IPS-15b (cell line): ENCODE data around the gene ANKS1A.
"Not testable (repeated sequence)": the region's sequence is repeated elsewhere in the genome, so short reads cannot be mapped to it uniquely, and the experiment has no call there.

ENCODE experiments used
- H3K27me3 ChIP-seq: one replicate; pipeline ENCODE4 v1.6.1; 2013; ENCODE audit warnings: low read length; ENCODE audit not compliant: control insufficient read depth, insufficient read depth
- H3K36me3 ChIP-seq: one replicate; pipeline ENCODE4 v1.6.1; 2013; ENCODE audit warnings: low read length; ENCODE audit not compliant: control insufficient read depth, insufficient read depth
- H3K4me1 ChIP-seq: one replicate; pipeline ENCODE4 v1.6.1; 2013; ENCODE audit warnings: mild to moderate bottlenecking, low read length; ENCODE audit not compliant: control insufficient read depth, insufficient read depth
- H3K4me3 ChIP-seq: one replicate; pipeline ENCODE4 v1.5.1; 2013; ENCODE audit warnings: low read depth, low read length
- H3K9ac ChIP-seq: one replicate; pipeline ENCODE4 v1.6.1; 2013; ENCODE audit warnings: low read depth, mild to moderate bottlenecking, low read length
- H3K9me3 ChIP-seq: one replicate; pipeline ENCODE4 v1.6.1; 2013; ENCODE audit warnings: mild to moderate bottlenecking, low read length; ENCODE audit not compliant: control insufficient read depth, insufficient read depth

Gene ANKS1A

DNA sequence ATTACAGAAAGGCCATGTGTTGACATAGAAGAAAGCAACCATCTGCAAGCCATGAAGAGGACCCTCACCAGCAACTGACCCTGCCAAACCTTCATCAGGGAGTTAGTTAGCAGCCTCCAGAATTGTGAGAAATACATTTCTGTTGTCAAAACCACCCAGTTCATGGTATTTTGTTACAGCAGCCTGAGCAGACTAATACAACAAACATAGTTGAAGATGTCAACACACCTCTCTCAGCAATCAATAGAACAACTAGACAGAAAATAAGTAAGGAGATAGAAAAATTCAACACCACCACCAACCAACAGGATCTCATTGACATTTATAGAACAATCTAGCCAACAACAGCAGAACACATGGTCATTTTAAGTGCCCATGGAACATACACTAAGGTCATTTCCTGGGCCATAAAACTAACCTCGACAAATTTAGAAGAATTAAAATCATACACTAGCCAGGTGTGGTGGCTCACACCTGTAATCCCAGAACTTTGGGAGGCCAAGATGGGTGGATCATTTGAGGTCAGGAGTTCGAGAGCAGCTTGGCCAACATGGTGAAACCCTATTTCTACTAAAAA, 219.3 kb downstream of the ANKS1A start:
- H3K9me3 ChIP-seq = no peaks in the 10 kb centered on the region
- no peaks in the 10 kb centered on the region for H3K27me3 ChIP-seq
- no peak overlapping the region for H3K4me3 ChIP-seq

DNA sequence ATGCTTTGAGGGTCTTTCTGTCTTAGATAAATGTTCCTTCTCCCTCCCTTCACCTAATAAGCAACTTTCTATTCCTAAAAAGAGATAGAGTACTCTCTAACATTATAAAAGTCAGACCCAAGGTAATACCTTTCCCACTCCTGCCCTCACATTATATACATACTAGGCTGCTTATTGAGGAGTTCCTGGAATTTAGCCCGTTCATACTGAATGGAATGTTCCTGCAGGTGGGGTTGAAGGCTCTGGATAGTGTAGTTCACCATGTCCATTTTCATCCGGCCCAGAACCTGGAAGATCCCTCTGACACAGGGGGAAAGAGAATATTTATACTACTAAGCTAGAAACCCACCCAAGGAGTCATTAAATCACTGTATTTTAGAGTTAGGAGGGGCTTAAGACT, 231.7 kb downstream of the ANKS1A start:
- Histone ChIP-seq H3K9ac (no peak overlapping the region), H3K9me3 (no peaks in the 10 kb centered on the region), H3K4me1 (no peaks in the 10 kb centered on the region), H3K4me3 (no peak overlapping the region), H3K36me3 (no peaks in the 10 kb centered on the region), H3K27me3 (peaks cover 2% of the 10 kb centered on the region)

More for the DNA sequence above, 219.3 kb downstream of the ANKS1A start:
- H3K4me1 ChIP-seq = no peaks in the 10 kb centered on the region
- H3K9ac ChIP-seq = no peak overlapping the region
- no peaks in the 10 kb centered on the region for H3K36me3 ChIP-seq

DNA sequence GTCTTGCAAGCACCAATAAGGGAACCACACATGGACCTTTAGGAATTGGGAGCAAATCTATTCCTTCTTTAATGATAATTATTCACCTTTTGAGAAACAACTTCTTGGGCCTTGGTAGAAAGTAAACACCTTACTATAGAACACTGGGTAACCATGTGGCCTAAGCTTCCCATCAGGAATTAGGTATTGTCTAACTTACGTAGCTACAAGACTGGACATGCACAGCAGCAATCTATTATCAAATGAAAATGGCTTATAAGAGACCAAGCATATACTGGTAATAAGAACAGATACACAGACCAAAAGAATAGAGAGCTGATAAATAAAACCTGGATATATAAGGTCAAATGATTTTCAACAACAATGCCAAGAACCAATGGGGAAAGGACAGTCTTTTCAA, 235.3 kb downstream of the ANKS1A start:
- Histone ChIP-seq H3K9ac (no peak overlapping the region), H3K9me3 (no peaks in the 10 kb centered on the region), H3K4me3 (no peak overlapping the region), H3K27me3 (no peaks in the 10 kb centered on the region), H3K4me1 (no peaks in the 10 kb centered on the region), H3K36me3 (no peaks in the 10 kb centered on the region)

DNA sequence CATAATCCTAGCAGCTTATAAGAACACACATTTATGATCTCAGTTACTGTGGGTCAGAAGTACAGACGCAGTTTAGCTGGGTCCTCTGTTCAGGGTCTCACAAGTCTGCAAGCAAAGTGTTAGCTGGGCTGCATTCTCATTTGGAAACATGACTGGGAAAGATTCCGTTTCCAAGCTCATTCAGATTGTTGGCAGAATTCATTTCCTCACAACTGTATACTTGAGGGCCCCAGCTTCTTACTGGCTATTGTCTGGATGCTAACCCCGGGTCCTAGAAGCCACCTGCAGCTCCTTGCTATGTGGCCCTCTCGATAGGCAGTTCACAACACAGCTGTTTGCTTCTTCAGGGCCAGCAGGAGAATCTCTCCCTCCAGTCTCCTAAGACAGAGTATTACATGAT, 239.0 kb downstream of the ANKS1A start:
- Histone ChIP-seq H3K4me3 (no peak overlapping the region), H3K4me1 (no peaks in the 10 kb centered on the region), H3K27me3 (no peaks in the 10 kb centered on the region), H3K9me3 (no peaks in the 10 kb centered on the region), H3K9ac (no peak overlapping the region), H3K36me3 (no peaks in the 10 kb centered on the region)

DNA sequence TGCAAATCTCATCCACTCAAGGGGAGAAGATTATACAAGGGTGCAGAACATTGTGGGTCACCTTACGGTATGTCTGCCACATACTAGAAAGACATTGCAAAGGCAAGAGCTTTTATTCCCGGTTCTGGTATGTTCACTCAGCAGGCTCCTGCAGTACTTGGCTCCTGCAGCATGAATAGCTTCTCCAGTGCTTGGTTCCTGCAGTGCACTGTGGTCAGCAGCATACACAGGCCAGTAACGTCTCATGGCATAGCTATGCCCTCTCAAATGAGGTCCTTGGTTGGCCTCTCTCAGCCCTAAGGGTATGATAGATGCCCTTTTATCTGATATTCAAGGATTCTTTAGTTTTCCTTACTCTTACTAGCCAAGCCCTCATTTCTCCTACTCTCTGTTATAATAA, 239.4 kb downstream of the ANKS1A start:
- H3K27me3 ChIP-seq = no peaks in the 10 kb centered on the region
- H3K4me3 ChIP-seq = no peak overlapping the region
- H3K4me1 ChIP-seq = no peaks in the 10 kb centered on the region
- no peaks in the 10 kb centered on the region for H3K9me3 ChIP-seq
- no peak overlapping the region for H3K9ac ChIP-seq
- no peaks in the 10 kb centered on the region for H3K36me3 ChIP-seq

DNA sequence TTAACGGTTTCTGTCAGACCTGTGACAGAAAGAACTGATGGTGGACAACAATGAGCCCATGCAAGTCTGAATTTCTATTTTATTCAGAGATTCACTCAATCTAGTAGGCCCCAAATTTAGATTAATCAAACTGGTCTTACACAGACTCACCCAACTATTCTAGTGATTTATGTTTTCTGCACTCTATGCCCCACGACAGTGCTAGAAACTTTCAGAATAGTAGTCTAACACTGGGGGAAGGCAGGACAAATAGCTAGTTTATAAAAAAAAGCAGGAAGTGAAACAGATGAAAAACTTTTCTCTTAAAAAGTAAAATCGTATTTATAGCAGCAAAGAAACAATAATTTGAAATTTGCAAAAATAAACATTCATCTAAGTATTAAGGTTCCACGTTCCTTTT, 247.1 kb downstream of the ANKS1A start:
- H3K9me3 ChIP-seq = no peaks in the 10 kb centered on the region
- H3K36me3 ChIP-seq = no peaks in the 10 kb centered on the region
- H3K4me1 ChIP-seq = no peaks in the 10 kb centered on the region
- H3K9ac ChIP-seq = no peak overlapping the region
- no peak overlapping the region for H3K4me3 ChIP-seq
- no peaks in the 10 kb centered on the region for H3K27me3 ChIP-seq

DNA sequence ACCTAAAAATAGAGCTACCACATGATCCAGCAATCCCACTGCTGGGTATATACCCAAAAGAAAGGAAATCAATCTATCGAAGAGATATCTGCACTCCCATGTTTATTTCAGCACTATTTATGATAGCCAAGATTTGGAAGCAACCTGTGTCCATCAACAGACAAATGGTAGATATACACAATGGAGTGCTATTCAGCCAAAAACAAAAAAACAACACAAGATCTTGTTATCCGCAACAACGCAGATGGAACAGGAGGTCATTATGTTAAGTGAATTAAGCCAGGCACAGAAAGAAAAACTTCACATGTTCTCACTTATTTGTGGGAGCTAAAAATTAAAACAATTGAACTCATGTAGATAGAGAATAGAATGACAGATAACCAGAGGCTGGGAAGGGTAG, 249.1 kb downstream of the ANKS1A start:
- not testable (repeated sequence) for H3K36me3 ChIP-seq, H3K4me3 ChIP-seq, H3K4me1 ChIP-seq, H3K9me3 ChIP-seq, H3K9ac ChIP-seq, H3K27me3 ChIP-seq

DNA sequence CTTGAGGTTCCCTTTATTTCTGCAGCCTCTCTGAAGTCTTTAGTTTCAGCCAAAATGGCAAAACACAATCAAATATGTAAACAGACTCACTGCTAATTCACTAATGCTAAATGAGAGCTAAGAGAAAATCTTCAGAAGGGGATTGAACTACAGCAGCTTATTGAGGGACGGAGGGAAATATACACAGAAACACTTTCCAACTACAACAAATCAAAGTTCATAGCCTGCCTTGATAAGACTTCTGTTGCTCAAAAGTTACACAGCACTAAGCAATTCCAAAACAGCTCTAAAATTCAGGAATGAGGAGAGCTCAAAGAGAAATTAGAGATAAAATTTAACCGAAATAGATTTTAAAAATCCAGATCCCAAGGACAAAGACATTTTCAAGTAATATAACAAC, 250.4 kb downstream of the ANKS1A start:
- Histone ChIP-seq H3K36me3 (no peaks in the 10 kb centered on the region), H3K4me3 (no peak overlapping the region), H3K27me3 (peaks cover 4% of the 10 kb centered on the region), H3K4me1 (no peaks in the 10 kb centered on the region), H3K9ac (no peak overlapping the region), H3K9me3 (no peaks in the 10 kb centered on the region)

DNA sequence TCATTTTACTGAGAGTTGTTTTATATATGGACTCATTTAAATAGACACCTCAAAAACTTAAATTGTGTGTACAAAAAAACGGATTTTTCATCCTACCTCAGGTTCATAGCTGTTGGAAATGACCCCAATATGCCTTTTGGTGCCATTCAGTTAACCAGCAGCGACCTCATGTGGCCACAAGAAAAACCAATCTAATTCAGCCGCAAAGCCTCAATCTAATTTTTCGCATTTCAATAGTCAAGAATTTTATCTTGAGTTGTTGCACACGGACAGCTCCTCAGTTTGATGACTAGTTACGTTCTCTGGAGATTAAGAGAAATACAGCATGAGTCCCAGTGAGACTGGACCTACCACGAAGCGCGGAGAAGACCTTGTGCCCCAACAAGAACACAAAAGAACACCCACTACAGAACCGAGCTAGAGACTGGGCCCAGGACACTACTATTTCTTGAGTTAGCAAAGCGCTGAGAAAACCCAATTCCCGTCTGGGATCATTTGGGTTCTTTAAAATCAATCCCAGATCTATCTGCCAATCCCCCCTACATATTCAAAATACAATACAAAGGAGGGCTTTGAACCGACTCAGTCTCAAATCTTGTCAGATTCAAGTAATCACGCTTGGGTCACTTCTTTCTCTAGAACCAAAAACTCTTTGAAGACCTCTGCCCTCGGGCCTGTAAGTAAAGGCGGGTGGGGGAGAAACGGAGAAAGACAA, 251.0 kb downstream of the ANKS1A start:
- H3K36me3 ChIP-seq = no peaks in the 10 kb centered on the region
- no peaks in the 10 kb centered on the region for H3K9me3 ChIP-seq
- H3K4me1 ChIP-seq = no peaks in the 10 kb centered on the region
- H3K4me3 ChIP-seq = no peak overlapping the region
- peaks cover 4% of the 10 kb centered on the region for H3K27me3 ChIP-seq
- no peak overlapping the region for H3K9ac ChIP-seq

DNA sequence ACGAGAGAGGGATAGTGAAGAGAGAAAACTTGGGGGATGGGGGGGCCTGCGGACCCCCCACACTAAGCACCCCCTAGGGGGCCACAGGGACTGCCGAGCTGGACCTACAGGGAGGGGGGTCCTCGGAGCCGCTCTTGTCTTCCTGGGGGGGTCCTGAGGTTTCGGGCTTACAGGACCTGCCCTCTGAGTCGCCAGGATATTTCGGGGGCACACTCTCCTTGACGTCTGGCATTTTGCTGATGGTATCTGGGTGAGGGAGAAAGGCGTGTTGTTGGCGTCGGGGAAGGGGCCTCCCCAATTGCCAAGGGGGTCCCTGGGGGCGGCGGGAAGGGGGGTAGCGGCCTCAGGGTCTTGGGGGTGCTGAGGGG, 251.6 kb downstream of the ANKS1A start:
- H3K4me3 ChIP-seq = no peak overlapping the region
- H3K9ac ChIP-seq = no peak overlapping the region
- H3K36me3 ChIP-seq = no peaks in the 10 kb centered on the region
- peaks cover 4% of the 10 kb centered on the region for H3K27me3 ChIP-seq
- no peaks in the 10 kb centered on the region for H3K9me3 ChIP-seq
- no peaks in the 10 kb centered on the region for H3K4me1 ChIP-seq
